ENCODE results near the gene ZNF500. TPM values are rescaled to one million over a fixed set of nuclear protein-coding genes. Genes with fewer than 3 reads are reported as not detected.

ZNF500 gene
- total and polyA plus RNA-seq, 2 experiments from 2014 or later: 5.8 to 15.3 TPM

DNA sequence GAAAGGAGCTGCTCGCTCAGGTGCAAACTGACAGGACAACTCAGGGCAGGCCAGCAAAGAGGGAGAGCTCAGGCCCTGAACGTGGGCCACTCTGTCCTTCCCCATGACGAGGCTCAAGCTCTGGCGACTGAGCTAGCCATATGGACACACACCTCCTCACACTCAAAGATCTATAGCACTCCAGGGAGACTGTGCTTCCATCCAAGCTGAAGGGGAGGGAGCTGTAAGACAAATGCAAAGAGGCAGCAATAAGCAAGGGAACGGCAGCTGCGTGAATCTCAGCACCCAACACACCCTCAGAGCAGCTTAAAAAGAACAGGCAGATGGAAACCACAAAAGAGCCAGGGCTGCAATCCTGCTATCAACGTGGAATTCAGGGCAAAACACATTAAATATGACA is 60.1 kb downstream of the ZNF500 start (continued):
- TF ChIP-seq, protein P1, sequence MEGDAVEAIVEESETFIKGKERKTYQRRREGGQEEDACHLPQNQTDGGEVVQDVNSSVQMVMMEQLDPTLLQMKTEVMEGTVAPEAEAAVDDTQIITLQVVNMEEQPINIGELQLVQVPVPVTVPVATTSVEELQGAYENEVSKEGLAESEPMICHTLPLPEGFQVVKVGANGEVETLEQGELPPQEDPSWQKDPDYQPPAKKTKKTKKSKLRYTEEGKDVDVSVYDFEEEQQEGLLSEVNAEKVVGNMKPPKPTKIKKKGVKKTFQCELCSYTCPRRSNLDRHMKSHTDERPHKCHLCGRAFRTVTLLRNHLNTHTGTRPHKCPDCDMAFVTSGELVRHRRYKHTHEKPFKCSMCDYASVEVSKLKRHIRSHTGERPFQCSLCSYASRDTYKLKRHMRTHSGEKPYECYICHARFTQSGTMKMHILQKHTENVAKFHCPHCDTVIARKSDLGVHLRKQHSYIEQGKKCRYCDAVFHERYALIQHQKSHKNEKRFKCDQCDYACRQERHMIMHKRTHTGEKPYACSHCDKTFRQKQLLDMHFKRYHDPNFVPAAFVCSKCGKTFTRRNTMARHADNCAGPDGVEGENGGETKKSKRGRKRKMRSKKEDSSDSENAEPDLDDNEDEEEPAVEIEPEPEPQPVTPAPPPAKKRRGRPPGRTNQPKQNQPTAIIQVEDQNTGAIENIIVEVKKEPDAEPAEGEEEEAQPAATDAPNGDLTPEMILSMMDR (conservative IDR thresholded peaks at IDR 0.05; ENCODE audit: low read depth in 2 of 2): no peak
- no peak for TF ChIP-seq STAT1 (IDR thresholded peaks at IDR 0.05; ENCODE audit: unreplicated experiment)
- TF ChIP-seq, protein P2, sequence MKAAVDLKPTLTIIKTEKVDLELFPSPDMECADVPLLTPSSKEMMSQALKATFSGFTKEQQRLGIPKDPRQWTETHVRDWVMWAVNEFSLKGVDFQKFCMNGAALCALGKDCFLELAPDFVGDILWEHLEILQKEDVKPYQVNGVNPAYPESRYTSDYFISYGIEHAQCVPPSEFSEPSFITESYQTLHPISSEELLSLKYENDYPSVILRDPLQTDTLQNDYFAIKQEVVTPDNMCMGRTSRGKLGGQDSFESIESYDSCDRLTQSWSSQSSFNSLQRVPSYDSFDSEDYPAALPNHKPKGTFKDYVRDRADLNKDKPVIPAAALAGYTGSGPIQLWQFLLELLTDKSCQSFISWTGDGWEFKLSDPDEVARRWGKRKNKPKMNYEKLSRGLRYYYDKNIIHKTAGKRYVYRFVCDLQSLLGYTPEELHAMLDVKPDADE (IDR thresholded peaks at IDR 0.05): no peak
- TF ChIP-seq, protein P3, sequence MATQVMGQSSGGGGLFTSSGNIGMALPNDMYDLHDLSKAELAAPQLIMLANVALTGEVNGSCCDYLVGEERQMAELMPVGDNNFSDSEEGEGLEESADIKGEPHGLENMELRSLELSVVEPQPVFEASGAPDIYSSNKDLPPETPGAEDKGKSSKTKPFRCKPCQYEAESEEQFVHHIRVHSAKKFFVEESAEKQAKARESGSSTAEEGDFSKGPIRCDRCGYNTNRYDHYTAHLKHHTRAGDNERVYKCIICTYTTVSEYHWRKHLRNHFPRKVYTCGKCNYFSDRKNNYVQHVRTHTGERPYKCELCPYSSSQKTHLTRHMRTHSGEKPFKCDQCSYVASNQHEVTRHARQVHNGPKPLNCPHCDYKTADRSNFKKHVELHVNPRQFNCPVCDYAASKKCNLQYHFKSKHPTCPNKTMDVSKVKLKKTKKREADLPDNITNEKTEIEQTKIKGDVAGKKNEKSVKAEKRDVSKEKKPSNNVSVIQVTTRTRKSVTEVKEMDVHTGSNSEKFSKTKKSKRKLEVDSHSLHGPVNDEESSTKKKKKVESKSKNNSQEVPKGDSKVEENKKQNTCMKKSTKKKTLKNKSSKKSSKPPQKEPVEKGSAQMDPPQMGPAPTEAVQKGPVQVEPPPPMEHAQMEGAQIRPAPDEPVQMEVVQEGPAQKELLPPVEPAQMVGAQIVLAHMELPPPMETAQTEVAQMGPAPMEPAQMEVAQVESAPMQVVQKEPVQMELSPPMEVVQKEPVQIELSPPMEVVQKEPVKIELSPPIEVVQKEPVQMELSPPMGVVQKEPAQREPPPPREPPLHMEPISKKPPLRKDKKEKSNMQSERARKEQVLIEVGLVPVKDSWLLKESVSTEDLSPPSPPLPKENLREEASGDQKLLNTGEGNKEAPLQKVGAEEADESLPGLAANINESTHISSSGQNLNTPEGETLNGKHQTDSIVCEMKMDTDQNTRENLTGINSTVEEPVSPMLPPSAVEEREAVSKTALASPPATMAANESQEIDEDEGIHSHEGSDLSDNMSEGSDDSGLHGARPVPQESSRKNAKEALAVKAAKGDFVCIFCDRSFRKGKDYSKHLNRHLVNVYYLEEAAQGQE (IDR thresholded peaks at IDR 0.05; ENCODE audit: unreplicated experiment): no peak
- no peak for TF ChIP-seq POLR2AphosphoS5 (IDR thresholded peaks at IDR 0.05; ENCODE audit: low read depth)
- no peak for TF ChIP-seq EZH2phosphoT487 (IDR thresholded peaks at IDR 0.05; ENCODE audit: unreplicated experiment)
- TF ChIP-seq EZH2 (IDR thresholded peaks at IDR 0.05; ENCODE audit: low read depth, unreplicated experiment): no peak
- TF ChIP-seq ZNF114 (CRISPR knock-in tag; IDR thresholded peaks at IDR 0.05): no peak
- no peak for TF ChIP-seq NANOG (IDR thresholded peaks at IDR 0.05; ENCODE audit: borderline replicate concordance)

GRCh38 chr16:4704913-4705312 is 62.0 kb downstream of the ZNF500 start:
- Mint-ChIP-seq H3K9me3 (no peaks in the 10 kb centered on the region; the same call in 2 of the 3 replicates), H3K27ac (peak overlapping the region; percentile 48; the same call in 1 of the 2 replicates), H3K4me3 (no peak overlapping the region), H3K36me3 (ENCODE audit: low read depth) (peaks cover 51% of the 10 kb centered on the region), H3K27me3 (ENCODE audit: insufficient read depth, low read depth, poor library complexity) (peaks cover 6% of the 10 kb centered on the region), H3K4me1 (no peaks in the 10 kb centered on the region)
- peaks cover 9% of the 10 kb centered on the region for H4K20me1 ChIP-seq (replicated peaks; ENCODE audit: insufficient read depth)
- no peak for ATAC-seq
- H3K4me1 ChIP-seq (ENCODE audit: insufficient read depth): no peaks in the 10 kb centered on the region
- DNase-seq (ENCODE audit: low spot score): no peak
- H3K79me2 ChIP-seq (replicated peaks; ENCODE audit: insufficient read depth): peaks cover 7% of the 10 kb centered on the region; the same call in 1 of the 2 replicates
- H3K4me3 ChIP-seq: no peak overlapping the region
- no peak overlapping the region for H3K27ac ChIP-seq (ENCODE audit: low read depth)
- H3K27me3 ChIP-seq (ENCODE audit: insufficient read depth): no peaks in the 10 kb centered on the region
- peaks cover 5% of the 10 kb centered on the region for H3K36me3 ChIP-seq (ENCODE audit: insufficient read depth)
- no peak overlapping the region for H3K4me2 ChIP-seq
- H2AFZ ChIP-seq: no peak overlapping the region
- H3F3A ChIP-seq (replicated peaks; ENCODE audit: low read depth): no peaks in the 10 kb centered on the region; the same call in 1 of the 2 replicates
- H3K9me2 ChIP-seq (ENCODE audit: insufficient read depth): no peaks in the 10 kb centered on the region
- TF ChIP-seq, protein P3 (IDR thresholded peaks at IDR 0.05; ENCODE audit: unreplicated experiment): no peak
- no peak for TF ChIP-seq EZH2phosphoT487 (IDR thresholded peaks at IDR 0.05; ENCODE audit: unreplicated experiment)

Data from GM23338 (cell line).